NB4 (cell line): ENCODE results near the gene TTC33.

ENCODE experiments used
- CTCF ChIP-seq: IDR thresholded peaks from one replicate; pipeline ENCODE4 v1.5.1; 2012; ENCODE audit warnings: low read depth, low read length
- MAX ChIP-seq: IDR thresholded peaks from 2 replicates; pipeline ENCODE4 v1.6.1; 2011; ENCODE audit warnings: low read depth, low read length
- POLR2A ChIP-seq: IDR thresholded peaks from 2 replicates; pipeline ENCODE4 v1.6.1; 2011; ENCODE audit warnings: mild to moderate bottlenecking; ENCODE audit not compliant: insufficient read length; ENCODE audit errors: extremely low read depth

DNA sequence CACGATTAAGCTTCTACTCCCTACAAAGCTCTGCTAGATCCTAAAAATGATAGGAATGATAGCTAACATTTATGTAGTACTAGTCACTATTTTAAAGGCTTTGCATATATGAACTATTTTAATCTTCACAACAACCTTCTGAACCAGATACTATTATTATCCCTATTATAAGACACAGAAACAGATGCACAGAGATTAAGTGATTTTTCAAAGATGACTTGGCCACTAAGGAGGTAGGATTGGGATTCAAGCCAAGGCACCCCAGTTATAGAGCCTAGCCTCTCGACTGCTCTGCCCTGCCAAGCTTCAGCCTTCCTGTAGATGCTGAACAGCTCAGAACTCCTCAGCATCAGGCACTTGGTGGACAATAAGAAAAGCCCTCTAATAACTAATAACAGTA is 277.0 kb downstream of the TTC33 start:
- TF ChIP-seq CTCF = no peak
- no peak for TF ChIP-seq POLR2A
- no peak for TF ChIP-seq MAX
